Right ventricle myocardium superior (tissue), 1 donor: Measurements from ENCODE around the gene CCAR1. TPM values are rescaled to one million over a fixed set of nuclear protein-coding genes. Genes with fewer than 3 reads are reported as not detected.
A peak's percentile ranks its signal among the peaks of the same experiment; 100 is the strongest.
"Not testable (repeated sequence)": the region's sequence is repeated elsewhere in the genome, so short reads cannot be mapped to it uniquely, and the experiment has no call there.

Experiments
- ATAC-seq: fragments of 200-7000 bp; cut with Tn5 transposase; one replicate; pipeline ENCODE4 v1.9.1; 2020; ENCODE audit warnings: mild to moderate bottlenecking; ENCODE audit not compliant: poor library complexity
- DNase-seq: peaks from one replicate; pipeline ENCODE4 v3.0.0-alpha.2; 2020
- intact Hi-C: fragments of 100-400 bp; cut with DNase I; formaldehyde crosslinking; loops from one replicate; pipeline ENCODE4 v1.11.2; 2022
- long read RNA-seq: library from polyadenylated mRNA; unstranded; transcript quantifications from one replicate; pipeline ENCODE4 v2.0.0, GENCODE V29; 2021
- total RNA-seq: library from RNA; stranded (reverse); fragmentation: NEBNext Ultra II Directional; extraction: Animal tissue kit (Norgen Biotek cat#: 25700); gene quantifications from one replicate; pipeline ENCODE4 v1.2.1, GENCODE V29; 2021
- donor health status: DM: no; HTN: yes; CAD: no; lungs with severe emphysema.

The CCAR1 gene, protein sequence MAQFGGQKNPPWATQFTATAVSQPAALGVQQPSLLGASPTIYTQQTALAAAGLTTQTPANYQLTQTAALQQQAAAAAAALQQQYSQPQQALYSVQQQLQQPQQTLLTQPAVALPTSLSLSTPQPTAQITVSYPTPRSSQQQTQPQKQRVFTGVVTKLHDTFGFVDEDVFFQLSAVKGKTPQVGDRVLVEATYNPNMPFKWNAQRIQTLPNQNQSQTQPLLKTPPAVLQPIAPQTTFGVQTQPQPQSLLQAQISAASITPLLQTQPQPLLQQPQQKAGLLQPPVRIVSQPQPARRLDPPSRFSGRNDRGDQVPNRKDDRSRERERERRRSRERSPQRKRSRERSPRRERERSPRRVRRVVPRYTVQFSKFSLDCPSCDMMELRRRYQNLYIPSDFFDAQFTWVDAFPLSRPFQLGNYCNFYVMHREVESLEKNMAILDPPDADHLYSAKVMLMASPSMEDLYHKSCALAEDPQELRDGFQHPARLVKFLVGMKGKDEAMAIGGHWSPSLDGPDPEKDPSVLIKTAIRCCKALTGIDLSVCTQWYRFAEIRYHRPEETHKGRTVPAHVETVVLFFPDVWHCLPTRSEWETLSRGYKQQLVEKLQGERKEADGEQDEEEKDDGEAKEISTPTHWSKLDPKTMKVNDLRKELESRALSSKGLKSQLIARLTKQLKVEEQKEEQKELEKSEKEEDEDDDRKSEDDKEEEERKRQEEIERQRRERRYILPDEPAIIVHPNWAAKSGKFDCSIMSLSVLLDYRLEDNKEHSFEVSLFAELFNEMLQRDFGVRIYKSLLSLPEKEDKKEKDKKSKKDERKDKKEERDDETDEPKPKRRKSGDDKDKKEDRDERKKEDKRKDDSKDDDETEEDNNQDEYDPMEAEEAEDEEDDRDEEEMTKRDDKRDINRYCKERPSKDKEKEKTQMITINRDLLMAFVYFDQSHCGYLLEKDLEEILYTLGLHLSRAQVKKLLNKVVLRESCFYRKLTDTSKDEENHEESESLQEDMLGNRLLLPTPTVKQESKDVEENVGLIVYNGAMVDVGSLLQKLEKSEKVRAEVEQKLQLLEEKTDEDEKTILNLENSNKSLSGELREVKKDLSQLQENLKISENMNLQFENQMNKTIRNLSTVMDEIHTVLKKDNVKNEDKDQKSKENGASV
- 25.9 TPM for total RNA-seq
- long read RNA-seq, full-length matches to known transcripts: 13 of 19 reads
- long read RNA-seq, partial matches to known transcripts: 0 of 19 reads
- long read RNA-seq, other reads (novel, unspliced or antisense): 6 of 19 reads

DNA sequence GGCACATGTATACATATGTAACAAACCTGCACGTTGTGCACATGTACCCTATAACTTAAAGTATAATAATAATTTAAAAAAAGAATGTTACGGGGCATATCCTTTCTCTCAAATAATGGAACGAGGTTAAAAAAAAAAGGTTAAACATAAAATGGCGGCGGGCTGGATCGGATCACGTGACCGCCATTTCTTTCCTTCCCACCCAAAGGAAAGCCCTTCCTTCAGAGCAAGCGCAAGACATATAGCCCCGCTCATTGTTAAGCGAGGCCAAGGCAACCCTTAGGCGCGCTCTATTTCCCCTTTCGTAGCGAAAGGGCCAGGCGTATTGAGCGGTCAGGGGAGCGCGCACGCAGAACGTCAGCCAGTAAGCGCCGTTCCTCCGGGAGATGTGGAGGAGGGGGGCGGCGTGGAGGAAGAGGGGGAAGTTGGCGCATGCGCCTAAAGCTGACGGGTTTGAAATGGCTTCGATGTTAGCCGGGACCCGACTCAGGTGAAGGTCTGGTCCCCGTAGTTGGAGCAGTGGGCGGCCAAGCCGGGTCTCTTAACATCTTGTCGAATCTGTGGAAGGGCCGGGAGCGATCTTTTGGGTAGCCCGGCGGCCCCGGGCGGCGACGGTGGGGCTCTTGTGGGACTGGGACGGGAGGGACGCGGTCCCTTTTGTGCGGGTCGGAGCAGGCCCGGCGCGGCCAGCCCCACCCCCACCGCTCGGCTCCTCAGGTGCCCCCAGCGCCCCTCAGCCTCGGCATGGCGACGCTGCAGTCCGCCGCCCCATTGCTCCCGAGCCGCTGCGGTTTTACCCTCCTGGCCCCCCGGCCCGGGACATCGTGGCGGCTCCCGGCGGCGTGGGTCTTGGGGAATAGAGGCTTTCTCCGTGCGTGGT is at the start of gene CCAR1:
TSS of gene CCAR1 (plus strand) at position 447 of the 880 bp plus-strand sequence. CDS start 1,266 bp downstream, outside the sequence.
- ATAC-seq (peak; percentile 99), DNase-seq (peak; percentile 98)
- intact Hi-C loops: no loop called here

DNA sequence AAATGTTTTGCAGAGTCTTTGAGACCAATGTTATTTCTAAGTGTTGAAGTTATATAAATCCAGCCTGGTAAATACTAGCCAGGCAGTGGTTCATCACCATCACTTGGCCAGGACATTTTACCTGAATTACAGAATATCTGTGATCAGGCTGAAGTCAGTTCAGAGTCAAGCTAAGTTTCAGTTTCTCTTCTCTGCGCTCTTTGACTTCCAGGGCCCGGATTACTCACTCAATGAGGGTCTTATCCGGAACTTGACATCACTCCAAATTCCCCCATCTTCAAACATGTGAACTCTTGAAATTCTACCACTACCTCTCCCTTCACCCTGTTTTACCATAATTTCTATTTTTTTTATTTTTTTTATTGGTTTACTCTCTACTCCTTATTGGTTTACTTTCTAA is 36.6 kb upstream of the CCAR1 start:
- DNase-seq: no peak
- ATAC-seq: no peak

DNA sequence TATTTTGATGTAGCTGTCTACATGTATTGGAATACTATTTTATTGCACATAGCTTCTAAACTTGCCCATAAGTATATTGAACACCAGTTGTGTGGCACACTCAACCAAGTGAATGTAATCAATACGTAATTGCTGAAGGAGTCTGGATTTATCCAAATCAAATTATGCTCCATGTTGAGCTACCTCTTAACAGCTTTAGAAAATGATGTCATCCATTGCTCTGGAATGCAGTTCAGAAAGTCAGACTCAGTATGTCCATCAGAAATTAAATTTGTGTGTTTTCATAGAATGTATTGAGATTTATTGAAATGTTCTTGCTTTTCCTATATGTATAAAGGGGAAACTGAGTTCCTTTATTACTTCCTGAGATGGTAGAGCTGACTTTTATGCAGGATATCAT is 25.0 kb upstream of the CCAR1 start:
- DNase-seq (no peak), ATAC-seq (no peak)
- intact Hi-C loops: no loop called here

More for the DNA sequence above, 36.6 kb upstream of the CCAR1 start:
- intact Hi-C loops: no loop called here

DNA sequence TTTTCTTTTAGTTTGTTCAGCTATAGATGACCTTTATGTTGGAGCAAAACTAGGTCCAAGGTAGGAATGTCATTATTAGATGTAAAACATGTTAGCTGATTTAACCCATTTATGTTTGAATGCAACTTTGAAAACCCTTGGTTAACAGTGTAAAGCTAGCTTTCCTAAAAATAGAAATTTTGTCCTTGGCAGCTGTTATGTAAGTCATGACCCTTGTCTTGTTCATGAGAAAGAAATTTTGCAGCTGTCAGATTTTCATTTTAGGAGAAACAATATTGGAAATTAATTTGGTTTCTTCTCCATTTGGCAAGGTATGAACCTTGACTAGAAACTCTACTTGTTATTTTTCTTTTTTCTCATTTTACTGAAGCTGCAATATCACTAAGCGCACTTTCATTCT is 23.9 kb upstream of the CCAR1 start:
- DNase-seq (no peak), ATAC-seq (no peak)
- intact Hi-C loops: no loop called here

DNA sequence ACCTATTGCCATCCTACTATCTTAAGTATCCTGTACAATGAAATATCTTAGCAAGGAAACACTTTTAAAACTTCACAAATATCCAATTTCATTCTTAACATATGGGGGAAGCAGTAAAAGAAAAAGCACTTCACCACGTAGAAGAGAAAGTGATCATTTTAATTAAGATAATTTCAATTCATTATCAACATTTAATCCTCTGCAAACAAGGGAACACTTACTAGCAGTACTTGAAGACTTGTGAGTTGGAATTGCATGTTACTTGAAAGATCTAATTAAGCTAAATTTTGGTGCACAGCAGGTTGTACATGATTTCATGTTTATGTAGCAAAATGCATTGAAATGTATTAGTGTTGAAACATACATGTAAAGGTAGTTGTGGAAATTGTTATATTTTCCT is 20.8 kb upstream of the CCAR1 start:
- DNase-seq (no peak), ATAC-seq (no peak)
- intact Hi-C loops: no loop called here

DNA sequence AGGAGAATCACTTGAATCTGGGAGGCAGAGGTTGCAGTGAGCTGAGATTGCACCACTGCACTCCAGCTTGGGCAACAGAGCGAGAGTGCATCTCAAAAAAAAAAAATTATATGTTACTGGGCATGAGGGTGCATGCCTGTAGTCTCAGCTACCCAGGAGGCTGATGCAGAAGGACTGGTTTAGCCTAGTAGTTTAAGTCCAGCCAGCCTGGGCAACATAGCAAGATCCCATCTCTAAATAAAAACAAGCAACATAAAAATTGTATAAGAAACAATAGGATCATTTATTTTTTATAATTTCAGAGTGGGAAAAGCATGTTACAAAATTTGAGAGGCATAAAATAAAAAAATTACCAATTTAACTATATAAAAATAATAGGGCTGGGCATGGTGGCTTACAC is 15.5 kb upstream of the CCAR1 start:
- DNase-seq (no peak), ATAC-seq (no peak)
- intact Hi-C loops: no loop called here

DNA sequence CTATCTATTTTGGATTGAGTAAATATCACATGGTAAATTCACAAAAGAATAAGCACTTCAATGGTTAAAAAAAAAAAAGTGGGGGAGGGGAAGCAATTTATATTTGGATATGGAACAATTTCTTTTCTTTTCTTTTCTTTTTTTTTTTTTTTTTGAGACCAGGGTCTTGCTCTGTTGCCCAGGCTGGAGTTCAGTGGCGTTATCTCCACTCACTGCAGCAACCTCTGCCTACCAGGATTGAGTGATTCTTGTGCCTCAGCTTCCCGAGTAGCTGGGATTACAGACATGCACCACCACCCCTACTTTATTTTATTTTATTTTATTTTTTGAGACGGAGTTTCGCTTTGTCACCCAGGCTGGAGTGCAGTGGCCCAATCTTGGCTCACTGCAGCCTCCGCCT is 12.1 kb upstream of the CCAR1 start:
- ATAC-seq, DNase-seq, intact Hi-C loops: not testable (repeated sequence)

DNA sequence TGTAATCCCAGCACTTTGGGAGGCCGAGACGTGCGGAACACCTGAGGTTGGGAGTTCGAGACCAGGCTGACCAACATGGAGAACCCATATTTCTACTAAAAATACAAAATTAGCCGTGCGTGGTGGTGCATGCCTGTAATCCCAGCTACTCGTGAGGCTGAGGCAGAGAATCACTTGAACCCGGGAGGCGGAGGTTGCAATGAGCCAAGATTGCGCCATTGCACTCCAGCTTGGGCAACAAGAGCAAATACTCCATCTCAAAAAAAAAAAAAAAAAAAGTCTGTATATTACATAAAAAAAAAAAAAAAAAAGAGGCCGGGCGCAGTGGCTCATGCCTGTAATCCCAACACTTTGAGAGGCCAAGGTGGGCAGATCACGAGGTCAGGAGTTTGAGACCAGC is 8.0 kb upstream of the CCAR1 start:
- intact Hi-C loops: loop anchor here (10.0 kb wide), 1 partner anchor 168 kb away; no protein-coding TSS in a partner anchor
- DNase-seq, ATAC-seq: not testable (repeated sequence)

DNA sequence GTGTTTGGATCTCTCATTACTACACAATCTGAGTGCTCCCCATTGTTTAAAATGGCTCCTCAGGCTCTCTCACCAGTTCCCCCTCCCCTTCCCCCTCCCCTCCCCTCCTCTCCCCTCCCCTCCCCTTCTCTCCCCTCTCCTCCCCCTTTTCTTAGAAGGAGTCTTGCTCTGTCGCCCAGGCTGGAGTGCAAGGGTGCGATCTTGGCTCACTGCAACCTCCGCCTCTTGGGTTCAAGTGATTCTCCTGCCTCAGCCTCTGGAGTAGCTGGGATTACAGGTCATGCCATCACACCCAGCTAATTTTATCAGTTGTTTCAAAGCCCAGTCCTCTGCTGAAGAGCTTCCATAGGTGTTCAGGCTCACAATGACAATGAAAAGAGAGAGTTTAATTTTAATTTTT is 3.6 kb upstream of the CCAR1 start:
- intact Hi-C loops: loop anchor here (10.0 kb wide), 1 partner anchor 173 kb away; no protein-coding TSS in a partner anchor
- ATAC-seq (no peak), DNase-seq (no peak)

DNA sequence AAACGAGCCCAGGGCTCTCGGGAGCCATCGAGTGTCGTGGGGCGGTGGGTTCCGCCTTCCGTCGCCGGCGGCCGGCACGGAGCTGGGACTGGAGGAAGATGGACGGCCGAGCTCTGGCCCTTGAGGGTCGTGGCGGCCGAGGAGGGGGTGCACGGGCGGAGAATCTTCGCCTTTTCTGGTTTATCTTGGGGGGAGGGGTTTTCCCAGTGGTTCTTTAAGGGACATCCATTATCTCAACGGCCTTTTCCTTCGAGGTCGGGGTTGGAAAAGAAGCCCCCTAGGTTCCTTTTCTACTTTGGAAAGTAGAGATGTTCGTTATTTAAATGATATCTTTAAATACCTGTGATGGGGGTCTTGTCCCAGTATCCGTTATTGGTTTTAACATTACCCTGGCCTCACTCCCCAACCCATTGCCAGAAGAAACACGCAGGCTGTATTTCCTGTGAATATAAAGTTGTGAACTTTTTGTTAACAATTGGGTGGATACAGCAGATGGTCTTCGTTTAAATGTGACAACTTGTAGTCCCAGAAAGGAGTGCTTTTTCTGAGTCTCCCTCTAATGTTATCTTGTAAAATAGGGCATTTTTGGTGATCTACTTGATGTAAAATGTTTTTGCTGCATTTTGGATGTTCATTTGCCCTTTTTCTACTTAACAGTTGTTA is 765 bp downstream of the CCAR1 start:
- peak; percentile 26 for ATAC-seq
- intact Hi-C loops: no loop called here
- peak; percentile 58 for DNase-seq

DNA sequence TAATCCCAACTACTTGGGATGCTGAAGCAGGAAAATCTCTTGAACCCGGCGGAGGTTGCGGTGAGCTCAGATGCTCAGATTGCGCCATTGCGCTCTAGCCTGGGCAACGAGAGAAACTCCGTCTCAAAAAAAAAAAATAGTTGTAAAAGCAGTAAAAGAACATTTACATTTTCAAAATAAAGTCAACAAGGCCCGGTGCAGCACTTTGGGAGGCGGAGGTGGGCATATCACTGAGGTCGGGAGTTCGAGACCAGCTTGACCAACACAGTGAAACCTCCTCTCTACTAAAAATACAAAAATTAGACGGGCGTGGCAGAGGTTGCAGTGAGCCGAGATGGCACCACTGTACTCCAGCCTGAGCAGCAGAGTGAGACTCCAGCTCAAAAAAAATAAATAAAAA is 4.0 kb downstream of the CCAR1 start:
- DNase-seq (no peak), ATAC-seq (no peak)
- intact Hi-C loops: no loop called here

DNA sequence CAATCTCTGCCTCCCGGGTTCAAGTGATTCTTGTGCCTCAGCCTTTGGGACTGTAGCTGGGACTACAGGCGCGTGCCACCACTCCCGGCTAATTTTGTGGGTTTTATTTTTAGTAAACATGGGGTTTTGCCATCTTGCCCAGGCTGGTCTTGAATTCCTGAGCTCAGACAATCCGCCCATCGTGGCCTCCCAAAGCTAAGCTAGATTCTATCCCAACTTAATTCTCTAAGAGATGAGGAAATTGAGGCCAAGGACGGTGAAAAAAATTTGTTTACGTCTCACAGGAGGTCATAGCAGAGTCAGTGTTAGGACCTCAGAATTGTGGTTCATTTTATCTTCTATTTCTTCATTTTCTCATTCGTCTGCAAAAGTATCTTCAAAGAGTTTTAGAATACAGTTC is 6.1 kb downstream of the CCAR1 start:
- ATAC-seq (no peak), DNase-seq (no peak)
- intact Hi-C loops: no loop called here

DNA sequence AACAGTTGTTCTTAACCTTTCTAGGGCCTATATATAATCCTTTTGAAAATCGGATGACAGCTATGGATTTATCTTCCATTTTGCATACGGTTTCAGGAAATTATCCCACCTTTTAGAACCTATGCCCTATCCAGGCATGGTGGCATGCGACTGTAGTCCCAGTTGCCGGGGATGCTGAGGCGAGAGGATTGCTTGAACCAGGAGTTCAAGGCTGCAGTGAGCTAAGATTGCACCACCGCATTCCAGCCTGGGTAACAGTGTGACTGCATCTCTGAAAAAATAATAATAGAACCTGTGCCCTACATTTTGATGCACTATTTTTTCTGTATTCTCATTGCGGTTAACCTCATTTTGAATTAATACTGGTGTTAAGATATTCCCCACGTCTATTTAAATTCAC is 11.6 kb downstream of the CCAR1 start:
- intact Hi-C loops: no loop called here
- no peak for ATAC-seq
- DNase-seq: no peak

DNA sequence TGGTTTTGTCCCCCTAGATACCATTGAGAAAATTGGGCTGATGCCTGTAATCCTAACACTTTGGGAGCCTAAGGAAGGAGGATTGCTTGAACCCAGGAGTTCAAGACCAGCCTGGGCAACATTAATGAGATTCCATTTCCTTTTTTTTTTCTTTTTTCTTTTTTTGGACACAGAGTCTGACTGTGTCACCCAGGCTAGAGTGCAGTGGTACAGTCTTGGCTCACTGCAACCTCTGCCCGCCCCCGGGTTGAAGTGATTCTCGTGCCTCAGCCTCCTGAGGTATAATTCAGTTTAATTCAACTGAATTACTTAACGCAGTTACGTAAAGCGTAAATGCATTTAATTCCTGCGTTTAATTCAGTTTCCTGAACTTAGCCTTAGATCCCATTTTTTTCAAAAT is 13.3 kb downstream of the CCAR1 start:
- DNase-seq (no peak), ATAC-seq (no peak)
- intact Hi-C loops: no loop called here

DNA sequence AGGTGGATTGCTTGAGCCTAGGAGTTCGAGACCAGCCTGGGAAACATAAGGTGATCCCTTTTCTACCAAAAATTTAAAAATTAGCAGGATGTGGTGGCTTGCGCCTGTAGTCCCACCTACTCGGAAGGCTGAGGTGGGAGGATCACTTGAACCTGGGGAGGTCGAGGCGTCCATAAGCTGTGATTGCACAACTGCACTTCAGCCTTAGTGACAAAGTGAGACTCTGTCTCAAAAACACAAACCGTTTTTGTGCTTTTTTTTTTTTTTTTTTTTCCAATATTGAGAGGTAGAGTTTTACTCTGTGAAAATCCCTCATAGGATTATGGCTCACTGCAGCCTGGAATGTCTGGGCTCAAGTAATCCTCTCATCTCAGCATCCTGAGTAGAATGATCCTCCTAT is 14.1 kb downstream of the CCAR1 start:
- no peak for ATAC-seq
- intact Hi-C loops: no loop called here
- DNase-seq: no peak

DNA sequence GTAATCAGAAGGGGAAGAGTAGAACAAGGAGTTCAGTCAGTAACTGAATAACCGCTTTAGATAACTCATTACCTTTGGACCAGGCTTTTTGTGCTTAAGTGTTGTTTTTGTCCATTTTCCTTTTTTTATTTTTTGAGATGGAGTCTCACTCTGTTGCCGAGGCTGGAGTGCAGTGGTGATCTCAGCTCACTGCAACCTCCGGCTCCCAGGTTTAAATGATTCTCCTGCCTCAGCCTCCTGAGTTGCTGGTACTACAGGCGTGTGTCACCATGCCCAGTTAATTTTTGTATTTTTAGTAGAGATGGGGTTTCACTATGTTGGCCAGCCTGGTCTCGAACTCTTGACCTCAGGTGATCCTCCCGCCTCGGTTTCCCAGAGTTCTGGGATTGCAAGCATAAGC is 14.7 kb downstream of the CCAR1 start:
- ATAC-seq, intact Hi-C loops, DNase-seq: not testable (repeated sequence)

DNA sequence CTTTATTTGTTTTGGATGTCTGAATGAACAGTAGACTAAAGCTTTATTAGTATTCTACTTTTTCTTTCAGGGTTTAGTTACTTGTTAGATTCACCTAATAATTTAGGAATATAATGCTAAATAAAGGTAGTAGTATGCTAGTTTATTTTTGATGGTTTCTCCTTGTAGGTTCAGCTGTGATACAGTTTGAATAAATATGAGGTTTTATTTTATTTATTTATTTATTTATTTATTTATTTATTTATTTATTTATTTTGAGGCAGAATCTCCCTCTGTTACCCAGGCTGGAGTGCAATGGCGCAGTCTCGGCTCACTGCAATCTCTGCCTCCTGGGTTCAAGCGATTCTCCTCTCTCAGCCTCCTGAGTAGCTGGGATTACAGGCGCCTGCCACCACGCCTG is 19.6 kb downstream of the CCAR1 start:
- intact Hi-C loops, DNase-seq, ATAC-seq: not testable (repeated sequence)
